ENCODE results near the gene KLF8.

KLF8 gene

GRCh38 chrX:56268888-56269287, 36.7 kb downstream of the KLF8 start:
- Mint-ChIP-seq H3K4me3 (no peak overlapping the region), H3K36me3 (peaks cover 10% of the 10 kb centered on the region), H3K4me1 (peaks cover 19% of the 10 kb centered on the region), H3K27me3 (no peaks in the 10 kb centered on the region), H3K9me3 (no peaks in the 10 kb centered on the region), H3K27ac (no peak overlapping the region)
- no peak for DNase-seq
- CTCF ChIA-PET, result interaction anchor here (0.7 kb wide), 1 partner anchor 20 kb away, joined by 3 read pairs; no protein-coding TSS in a partner anchor

DNA sequence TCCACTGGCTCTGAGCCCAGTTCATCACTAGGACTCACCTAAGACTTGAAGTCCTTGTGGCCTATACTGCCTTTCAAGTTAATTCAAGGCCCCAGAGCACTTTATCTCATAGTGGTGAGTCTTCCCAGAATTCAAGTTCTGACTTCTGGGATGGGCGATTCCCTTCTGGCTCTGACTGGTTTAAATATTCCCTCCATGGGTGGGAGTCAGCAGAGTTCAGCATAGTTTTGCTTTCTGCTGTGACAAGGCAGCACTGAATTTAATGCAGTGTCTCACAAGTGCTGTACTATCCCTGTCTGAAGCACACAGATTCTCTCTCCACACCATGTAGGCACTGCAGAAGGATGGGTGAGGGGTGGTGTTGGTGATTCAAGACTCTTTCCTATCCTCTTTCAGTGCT, 46.5 kb downstream of the KLF8 start:
- peaks cover 12% of the 10 kb centered on the region for H3K4me1 Mint-ChIP-seq
- H3K4me3 Mint-ChIP-seq, result no peak overlapping the region
- no peak overlapping the region for H3K27ac Mint-ChIP-seq
- no peaks in the 10 kb centered on the region for H3K27me3 Mint-ChIP-seq
- CTCF ChIA-PET, result no interaction called here
- no peaks in the 10 kb centered on the region for H3K9me3 Mint-ChIP-seq
- DNase-seq, result no peak
- H3K36me3 Mint-ChIP-seq, result no peaks in the 10 kb centered on the region

- Mint-ChIP-seq H3K4me3 (no peak overlapping the region), H3K4me1 (peaks cover 12% of the 10 kb centered on the region), H3K9me3 (no peaks in the 10 kb centered on the region), H3K27ac (no peak overlapping the region), H3K27me3 (no peaks in the 10 kb centered on the region), H3K36me3 (peaks cover 2% of the 10 kb centered on the region)
- CTCF ChIA-PET, result no interaction called here
- no peak for DNase-seq
Observed at GRCh38 chrX:56279863-56280262, 47.7 kb downstream of the KLF8 start.

- peak; percentile 45 for DNase-seq
- Mint-ChIP-seq H3K4me1 (peaks cover 12% of the 10 kb centered on the region), H3K27ac (no peak overlapping the region), H3K9me3 (no peaks in the 10 kb centered on the region), H3K36me3 (peaks cover 6% of the 10 kb centered on the region), H3K4me3 (no peak overlapping the region), H3K27me3 (no peaks in the 10 kb centered on the region)
- CTCF ChIA-PET, result interaction anchor here (0.8 to 3.1 kb wide), 9 partner anchors 291 to 713 kb away, joined by 3 to 51 read pairs (median 4); partner anchors contain the start of gene NBDY
Observed at GRCh38 chrX:56281789-56282188, 49.6 kb downstream of the KLF8 start.

DNA sequence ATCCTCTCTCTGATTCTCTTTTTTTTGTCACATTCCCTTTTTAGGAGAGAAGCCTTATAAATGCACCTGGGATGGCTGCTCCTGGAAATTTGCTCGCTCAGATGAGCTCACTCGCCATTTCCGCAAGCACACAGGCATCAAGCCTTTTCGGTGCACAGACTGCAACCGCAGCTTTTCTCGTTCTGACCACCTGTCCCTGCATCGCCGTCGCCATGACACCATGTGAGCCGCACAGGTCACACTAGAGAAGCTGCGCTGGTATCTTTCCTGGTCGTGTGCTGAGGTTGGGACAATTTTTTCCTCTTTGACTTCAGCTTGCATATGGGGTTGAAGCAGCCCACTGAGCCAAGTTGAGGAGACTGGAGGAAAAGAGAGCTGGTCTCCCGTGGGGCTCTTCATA, 52.1 kb downstream of the KLF8 start:
- no peak overlapping the region for H3K27ac Mint-ChIP-seq

DNA sequence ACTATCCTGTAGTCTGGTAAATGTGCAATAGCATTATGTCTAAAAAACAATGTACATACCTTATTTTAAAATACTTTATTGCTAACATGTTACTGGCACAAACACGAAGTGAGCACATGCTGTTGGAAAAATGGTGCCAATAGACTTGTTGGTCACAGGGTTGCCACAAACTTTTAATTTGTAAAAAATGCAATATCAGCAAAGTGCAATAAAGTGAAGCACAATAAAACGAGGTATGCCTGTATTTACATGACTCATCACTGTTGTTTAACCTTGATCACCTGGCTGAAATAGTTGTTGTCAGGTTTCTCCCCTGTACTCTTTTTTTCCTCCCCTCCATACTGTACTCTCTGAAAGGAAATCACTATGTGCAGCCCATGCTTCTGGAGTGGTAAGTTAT, 56.5 kb downstream of the KLF8 start:
- H3K9me3 Mint-ChIP-seq, result peaks cover 9% of the 10 kb centered on the region
- H3K27me3 Mint-ChIP-seq, result no peaks in the 10 kb centered on the region
- CTCF ChIA-PET, result no interaction called here
- no peak for DNase-seq
- peaks cover 28% of the 10 kb centered on the region for H3K36me3 Mint-ChIP-seq
- peaks cover 13% of the 10 kb centered on the region for H3K4me1 Mint-ChIP-seq
- no peak overlapping the region for H3K4me3 Mint-ChIP-seq
- H3K27ac Mint-ChIP-seq, result no peak overlapping the region

More for the DNA sequence above, 52.1 kb downstream of the KLF8 start:
- CTCF ChIA-PET, result no interaction called here
- peaks cover 16% of the 10 kb centered on the region for H3K4me1 Mint-ChIP-seq
- peaks cover 14% of the 10 kb centered on the region for H3K36me3 Mint-ChIP-seq
- no peaks in the 10 kb centered on the region for H3K9me3 Mint-ChIP-seq
- no peak overlapping the region for H3K4me3 Mint-ChIP-seq
- DNase-seq, result no peak
- H3K27me3 Mint-ChIP-seq, result no peaks in the 10 kb centered on the region

DNA sequence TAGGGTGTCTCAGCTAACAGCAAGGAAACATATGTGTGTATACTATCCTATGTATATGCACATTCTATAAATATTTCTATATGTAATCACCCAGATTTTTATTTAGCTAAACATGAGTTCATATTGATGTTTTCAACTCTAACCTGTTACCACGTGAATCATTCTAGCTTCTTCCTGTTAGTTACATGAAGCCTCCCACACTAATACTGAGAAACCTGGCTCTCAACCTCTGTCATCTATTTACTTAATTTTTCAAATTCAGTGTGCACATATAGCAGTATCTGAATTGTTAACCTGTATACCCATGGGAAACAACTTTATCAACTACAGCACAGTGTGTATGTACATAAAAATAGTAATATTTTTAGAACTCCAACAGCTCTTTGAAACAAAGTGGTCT, 57.3 kb downstream of the KLF8 start:
- DNase-seq, result no peak
- peaks cover 14% of the 10 kb centered on the region for H3K9me3 Mint-ChIP-seq
- H3K27me3 Mint-ChIP-seq, result no peaks in the 10 kb centered on the region
- H3K4me1 Mint-ChIP-seq, result peaks cover 13% of the 10 kb centered on the region
- H3K27ac Mint-ChIP-seq, result no peak overlapping the region
- H3K36me3 Mint-ChIP-seq, result peaks cover 31% of the 10 kb centered on the region
- CTCF ChIA-PET, result no interaction called here
- no peak overlapping the region for H3K4me3 Mint-ChIP-seq

DNA sequence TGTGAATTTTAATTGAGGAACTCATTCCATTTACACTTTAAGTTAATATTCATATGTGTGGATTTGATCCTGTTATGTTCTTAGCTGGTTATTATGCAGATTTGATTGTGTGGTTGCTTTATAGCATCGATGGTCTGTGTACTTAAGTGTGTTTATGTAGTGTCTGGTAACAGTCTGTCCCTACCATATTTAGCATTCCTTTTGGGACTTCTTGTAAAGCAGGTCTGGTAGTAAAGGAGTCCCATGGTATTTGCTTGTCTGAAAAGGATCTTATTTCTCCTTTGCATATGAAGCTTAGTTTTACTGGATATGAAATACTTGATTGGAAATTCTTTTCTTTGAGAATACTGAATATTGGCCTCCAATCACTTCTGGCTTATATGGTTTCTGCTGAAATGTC, 76.6 kb downstream of the KLF8 start:
- no peak for DNase-seq
- peaks cover 6% of the 10 kb centered on the region for H3K4me1 Mint-ChIP-seq
- no peak overlapping the region for H3K27ac Mint-ChIP-seq
- H3K9me3 Mint-ChIP-seq, result peaks cover 30% of the 10 kb centered on the region
- H3K4me3 Mint-ChIP-seq, result no peak overlapping the region
- CTCF ChIA-PET, result no interaction called here
- no peaks in the 10 kb centered on the region for H3K27me3 Mint-ChIP-seq
- peaks cover 32% of the 10 kb centered on the region for H3K36me3 Mint-ChIP-seq

GRCh38 chrX:56309881-56310280, 77.7 kb downstream of the KLF8 start:
- H3K4me1 Mint-ChIP-seq, result peaks cover 14% of the 10 kb centered on the region
- H3K36me3 Mint-ChIP-seq, result peaks cover 26% of the 10 kb centered on the region
- CTCF ChIA-PET, result no interaction called here
- DNase-seq, result no peak
- H3K27me3 Mint-ChIP-seq, result no peaks in the 10 kb centered on the region
- H3K9me3 Mint-ChIP-seq, result peaks cover 30% of the 10 kb centered on the region
- H3K27ac Mint-ChIP-seq, result no peak overlapping the region
- no peak overlapping the region for H3K4me3 Mint-ChIP-seq

- CTCF ChIA-PET, result no interaction called here
- H3K9me3 Mint-ChIP-seq, result peaks cover 29% of the 10 kb centered on the region
- no peak overlapping the region for H3K4me3 Mint-ChIP-seq
- no peak for DNase-seq
- H3K4me1 Mint-ChIP-seq, result peaks cover 14% of the 10 kb centered on the region
- no peaks in the 10 kb centered on the region for H3K27me3 Mint-ChIP-seq
- peaks cover 26% of the 10 kb centered on the region for H3K36me3 Mint-ChIP-seq
- no peak overlapping the region for H3K27ac Mint-ChIP-seq
Observed at GRCh38 chrX:56310581-56310980, 78.4 kb downstream of the KLF8 start.

DNA sequence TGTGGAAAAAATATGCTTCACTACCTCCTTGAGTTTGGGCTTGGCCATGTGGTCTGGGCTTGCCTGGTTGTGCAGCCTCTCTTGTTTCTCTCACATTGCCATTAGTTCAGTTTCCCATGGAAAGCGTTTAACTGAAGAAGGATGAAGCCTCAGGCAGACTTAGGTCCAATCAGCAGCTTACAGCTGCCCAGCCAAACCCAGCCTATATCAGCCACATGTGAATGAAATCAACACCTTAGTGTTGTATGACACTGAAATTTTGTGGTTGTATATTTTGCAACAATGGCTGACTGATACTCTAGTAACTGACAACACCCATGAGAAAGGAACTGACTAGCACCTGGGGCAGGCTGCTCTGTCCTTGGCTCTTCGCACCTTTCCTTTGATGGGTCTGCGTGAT, 81.2 kb downstream of the KLF8 start:
- Mint-ChIP-seq H3K4me3 (no peak overlapping the region), H3K27ac (no peak overlapping the region), H3K36me3 (peaks cover 12% of the 10 kb centered on the region), H3K4me1 (peaks cover 14% of the 10 kb centered on the region), H3K9me3 (peaks cover 13% of the 10 kb centered on the region), H3K27me3 (no peaks in the 10 kb centered on the region)
- no peak for DNase-seq
- CTCF ChIA-PET, result no interaction called here

DNA sequence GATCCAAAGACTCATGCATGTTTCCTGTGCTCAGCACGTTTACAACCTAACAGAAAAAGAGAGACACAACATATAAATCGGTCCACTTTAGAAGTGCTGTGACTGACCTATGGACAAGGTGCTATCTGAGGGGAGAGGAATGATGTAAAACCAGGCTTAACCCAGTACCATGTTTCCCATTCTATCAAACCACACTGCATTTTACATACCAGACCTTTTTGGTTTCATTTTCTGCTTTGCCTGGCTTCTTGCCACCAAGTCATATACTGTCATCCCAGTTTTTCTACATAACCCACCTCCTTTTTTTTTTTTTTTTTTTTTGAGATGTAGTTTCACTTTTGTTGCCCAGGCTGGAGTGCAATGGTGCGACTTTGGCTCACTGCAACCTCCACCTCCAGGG, 82.2 kb downstream of the KLF8 start:
- Mint-ChIP-seq H3K4me1 (peaks cover 14% of the 10 kb centered on the region), H3K4me3 (no peak overlapping the region), H3K9me3 (peaks cover 4% of the 10 kb centered on the region), H3K36me3 (peaks cover 5% of the 10 kb centered on the region), H3K27me3 (no peaks in the 10 kb centered on the region), H3K27ac (peak overlapping the region; percentile 26)
- DNase-seq, result peak; percentile 37
- CTCF ChIA-PET, result no interaction called here

GRCh38 chrX:56318076-56318475, 85.9 kb downstream of the KLF8 start:
- DNase-seq, result no peak
- Mint-ChIP-seq H3K27me3 (no peaks in the 10 kb centered on the region), H3K36me3 (no peaks in the 10 kb centered on the region), H3K27ac (no peak overlapping the region), H3K4me1 (peaks cover 19% of the 10 kb centered on the region), H3K9me3 (peaks cover 11% of the 10 kb centered on the region), H3K4me3 (no peak overlapping the region)
- CTCF ChIA-PET, result no interaction called here

GRCh38 chrX:56319165-56319564, 87.0 kb downstream of the KLF8 start:
- H3K4me3 Mint-ChIP-seq, result no peak overlapping the region
- no peaks in the 10 kb centered on the region for H3K27me3 Mint-ChIP-seq
- peaks cover 9% of the 10 kb centered on the region for H3K9me3 Mint-ChIP-seq
- H3K4me1 Mint-ChIP-seq, result peaks cover 9% of the 10 kb centered on the region
- CTCF ChIA-PET, result no interaction called here
- H3K36me3 Mint-ChIP-seq, result no peaks in the 10 kb centered on the region
- no peak for DNase-seq
- no peak overlapping the region for H3K27ac Mint-ChIP-seq
